MG63 (cell line): ENCODE measurements around the gene GATAD2A. TPM values are rescaled to one million over a fixed set of nuclear protein-coding genes. Genes with fewer than 3 reads are reported as not detected.

ENCODE experiments used
- DNase-seq: peaks from one replicate; pipeline ENCODE4 v3.0.0-alpha.2; 2020
- H3K27me3 ChIP-seq: fragments of 250-450 bp; sonication (Bioruptor Pico); 2 replicates; pipeline ENCODE4 v1.5.1; 2020; ENCODE audit warnings: mild to moderate bottlenecking, moderate library complexity
- H3K36me3 ChIP-seq: fragments of 250-450 bp; sonication (Bioruptor Pico); 2 replicates; pipeline ENCODE4 v1.5.1; 2020; ENCODE audit warnings: mild to moderate bottlenecking, moderate library complexity
- H3K4me3 ChIP-seq: fragments of 250-450 bp; sonication (Bioruptor Pico); 2 replicates; pipeline ENCODE4 v1.5.1; 2020; ENCODE audit warnings: mild to moderate bottlenecking, moderate library complexity
- H3K9me3 ChIP-seq: fragments of 250-450 bp; sonication (Bioruptor Pico); 2 replicates; pipeline ENCODE4 v1.5.1; 2020; ENCODE audit warnings: mild to moderate bottlenecking, moderate library complexity
- total RNA-seq: library from RNA; depleted of rRNA; stranded (reverse); fragments of >200 nt; shearing (Covaris generic); gene quantifications from 2 replicates; pipeline ENCODE4 v1.2.3, GENCODE V29; 2014; ENCODE audit warnings: low replicate concordance

The GATAD2A gene
- total RNA-seq, 1 experiment from 2014 or later = 69.1 TPM

- Histone ChIP-seq H3K27me3 (no peaks in the 10 kb centered on the region), H3K36me3 (peaks cover 25% of the 10 kb centered on the region), H3K9me3 (no peaks in the 10 kb centered on the region), H3K4me3 (no peak overlapping the region)
- no peak for DNase-seq
These were observed 128.4 kb downstream of the GATAD2A start for GRCh38 chr19:19533841-19534240.

GRCh38 chr19:19534556-19535265, 129.2 kb downstream of the GATAD2A start:
- Histone ChIP-seq H3K9me3 (no peaks in the 10 kb centered on the region), H3K4me3 (no peak overlapping the region), H3K27me3 (no peaks in the 10 kb centered on the region), H3K36me3 (peaks cover 18% of the 10 kb centered on the region)
- DNase-seq = no peak

- Histone ChIP-seq H3K4me3 (no peak overlapping the region), H3K27me3 (no peaks in the 10 kb centered on the region), H3K9me3 (no peaks in the 10 kb centered on the region), H3K36me3 (peaks cover 18% of the 10 kb centered on the region)
- no peak for DNase-seq
These were observed 130.1 kb downstream of the GATAD2A start for GRCh38 chr19:19535311-19536191.

- H3K4me3 ChIP-seq = no peak overlapping the region
- no peaks in the 10 kb centered on the region for H3K9me3 ChIP-seq
- peaks cover 11% of the 10 kb centered on the region for H3K36me3 ChIP-seq
- DNase-seq = no peak
- no peaks in the 10 kb centered on the region for H3K27me3 ChIP-seq
These were observed 131.9 kb downstream of the GATAD2A start for GRCh38 chr19:19537075-19538048.

- no peaks in the 10 kb centered on the region for H3K9me3 ChIP-seq
- 0 out of 2 replicates have a peak, but pooled peaks cover 5% of the 10 kb centered on the region for H3K36me3 ChIP-seq
- no peak within 1 kb of the TSS for H3K4me3 ChIP-seq
- H3K27me3 ChIP-seq = no peaks in the 10 kb centered on the region
- DNase-seq = no peak
These were observed 132.7 kb downstream of the GATAD2A start, which contains the start of gene CILP2 for GRCh38 chr19:19538061-19538784. Gene CILP2, plus strand, starts transcription at chr19:19538265. Its CDS starts 85 bp downstream, at chr19:19538350.

- Histone ChIP-seq H3K36me3 (0 out of 2 replicates have a peak, but pooled peaks cover 5% of the 10 kb centered on the region), H3K4me3 (no peak overlapping the region), H3K27me3 (no peaks in the 10 kb centered on the region), H3K9me3 (no peaks in the 10 kb centered on the region)
- no peak for DNase-seq
These were observed 133.3 kb downstream of the GATAD2A start for GRCh38 chr19:19538785-19539166.

- Histone ChIP-seq H3K36me3 (peaks cover 5% of the 10 kb centered on the region), H3K27me3 (no peaks in the 10 kb centered on the region), H3K9me3 (no peaks in the 10 kb centered on the region), H3K4me3 (no peak overlapping the region)
- DNase-seq = no peak
These were observed 134.2 kb downstream of the GATAD2A start for GRCh38 chr19:19539698-19540063.

GRCh38 chr19:19540064-19540714, 134.7 kb downstream of the GATAD2A start:
- peaks cover 5% of the 10 kb centered on the region for H3K36me3 ChIP-seq
- no peaks in the 10 kb centered on the region for H3K27me3 ChIP-seq
- no peak overlapping the region for H3K4me3 ChIP-seq
- no peaks in the 10 kb centered on the region for H3K9me3 ChIP-seq
- peak; percentile 42 for DNase-seq

GRCh38 chr19:19540715-19541515, 135.4 kb downstream of the GATAD2A start:
- DNase-seq = peak; percentile 50
- H3K9me3 ChIP-seq = no peaks in the 10 kb centered on the region
- H3K4me3 ChIP-seq = no peak overlapping the region
- no peaks in the 10 kb centered on the region; the same call in none of the 2 replicates for H3K36me3 ChIP-seq
- no peaks in the 10 kb centered on the region for H3K27me3 ChIP-seq

- Histone ChIP-seq H3K27me3 (no peaks in the 10 kb centered on the region), H3K36me3 (no peaks in the 10 kb centered on the region; the same call in none of the 2 replicates), H3K4me3 (no peak overlapping the region), H3K9me3 (no peaks in the 10 kb centered on the region)
- DNase-seq = no peak
These were observed 136.1 kb downstream of the GATAD2A start for GRCh38 chr19:19541616-19542015.

GRCh38 chr19:19542507-19542906, 137.0 kb downstream of the GATAD2A start:
- H3K9me3 ChIP-seq = no peaks in the 10 kb centered on the region
- no peak overlapping the region for H3K4me3 ChIP-seq
- no peaks in the 10 kb centered on the region for H3K27me3 ChIP-seq
- DNase-seq = no peak
- H3K36me3 ChIP-seq = no peaks in the 10 kb centered on the region; the same call in none of the 2 replicates

- no peak overlapping the region for H3K4me3 ChIP-seq
- DNase-seq = no peak
- H3K9me3 ChIP-seq = no peaks in the 10 kb centered on the region
- no peaks in the 10 kb centered on the region; the same call in none of the 2 replicates for H3K36me3 ChIP-seq
- H3K27me3 ChIP-seq = no peaks in the 10 kb centered on the region
These were observed 137.6 kb downstream of the GATAD2A start for GRCh38 chr19:19543101-19543500.

- no peak for DNase-seq
- no peaks in the 10 kb centered on the region; the same call in none of the 2 replicates for H3K36me3 ChIP-seq
- no peaks in the 10 kb centered on the region for H3K27me3 ChIP-seq
- no peaks in the 10 kb centered on the region for H3K9me3 ChIP-seq
- no peak overlapping the region for H3K4me3 ChIP-seq
These were observed 138.2 kb downstream of the GATAD2A start for GRCh38 chr19:19543640-19544039.

- DNase-seq = no peak
- Histone ChIP-seq H3K9me3 (no peaks in the 10 kb centered on the region), H3K36me3 (no peaks in the 10 kb centered on the region; the same call in none of the 2 replicates), H3K4me3 (no peak overlapping the region), H3K27me3 (no peaks in the 10 kb centered on the region)
These were observed 138.9 kb downstream of the GATAD2A start for GRCh38 chr19:19544257-19544953.
